G401 (cell line): ENCODE measurements around the gene KAT6B. TPM values are rescaled to one million over a fixed set of nuclear protein-coding genes. Genes with fewer than 3 reads are reported as not detected.

Experiments
- DNase-seq: peaks from one replicate; pipeline ENCODE4 v3.0.0-alpha.2; 2015; ENCODE audit warnings: low spot score
- in situ Hi-C: cut with HindIII; loops from 2 replicates; pipeline ENCODE4 v1.10.0; 2016; ENCODE audit warnings: low sequenced_read_pairs, mixed read lengths
- total RNA-seq: library from RNA; depleted of rRNA; stranded (reverse); fragments of >200 nt; shearing (Covaris generic); gene quantifications from 2 replicates; pipeline ENCODE4 v1.2.3, GENCODE V29; 2014

KAT6B gene
- total RNA-seq, 1 experiment from 2014 or later, result 24.2 TPM

GRCh38 chr10:74963549-74963948, 137.1 kb downstream of the KAT6B start:
- in situ Hi-C loops, result no loop called here
- DNase-seq, result no peak

DNA sequence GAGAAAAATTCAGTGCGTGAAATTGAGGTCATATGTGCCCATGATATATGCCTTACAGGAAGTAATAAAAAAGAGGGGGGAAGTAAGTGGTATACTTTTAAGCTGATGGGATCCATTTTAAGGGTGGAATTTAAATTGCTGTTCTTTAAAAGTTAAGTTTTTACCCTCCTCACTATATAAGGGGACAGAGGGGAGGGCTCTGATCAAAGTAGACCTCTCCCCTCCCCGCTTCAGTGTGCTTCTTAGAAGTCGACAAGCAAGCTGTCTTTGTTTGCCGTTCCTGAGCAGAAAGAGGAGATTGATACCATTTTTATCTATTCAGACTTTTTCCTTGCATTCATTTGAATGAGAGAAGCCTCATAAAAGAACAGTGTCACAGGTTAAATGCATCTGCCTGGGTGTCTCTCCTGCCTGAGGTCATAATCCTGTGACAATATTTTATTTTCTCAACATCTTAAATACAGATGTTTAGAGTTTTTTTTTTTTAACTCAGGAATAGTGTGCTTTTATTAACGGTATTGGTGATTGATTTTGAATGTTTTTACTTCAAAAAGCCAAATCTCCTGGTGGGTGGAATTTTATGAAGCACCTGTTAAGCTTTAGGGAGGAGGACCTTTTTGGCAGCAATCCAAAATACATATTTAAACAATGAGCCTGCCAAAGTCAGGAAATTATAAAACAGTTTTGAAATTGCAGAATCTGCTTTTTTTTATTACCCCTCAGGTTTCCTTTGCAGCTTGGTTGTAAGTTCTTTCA, 141.7 kb downstream of the KAT6B start:
- DNase-seq, result peak; percentile 40
- in situ Hi-C loops, result no loop called here

DNA sequence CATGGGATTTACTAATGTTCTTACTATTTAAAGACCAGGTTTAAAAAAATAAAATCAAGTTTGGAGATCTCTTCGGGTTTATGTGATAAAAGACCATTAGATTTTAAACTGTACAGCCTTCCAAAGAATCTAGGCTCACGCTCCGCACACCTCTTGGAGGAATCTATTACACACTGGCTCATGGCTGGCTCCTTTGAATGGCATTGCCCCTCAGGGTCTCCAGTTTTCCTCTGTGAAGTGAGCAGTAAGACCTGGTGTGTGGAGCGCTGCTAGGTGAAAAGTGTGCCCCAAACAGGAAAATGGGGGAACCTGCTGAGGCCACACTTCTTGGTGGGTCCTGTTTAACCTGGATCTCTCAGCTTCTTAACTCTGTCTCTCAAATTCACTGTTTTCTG, 142.3 kb downstream of the KAT6B start:
- in situ Hi-C loops, result no loop called here
- no peak for DNase-seq

DNA sequence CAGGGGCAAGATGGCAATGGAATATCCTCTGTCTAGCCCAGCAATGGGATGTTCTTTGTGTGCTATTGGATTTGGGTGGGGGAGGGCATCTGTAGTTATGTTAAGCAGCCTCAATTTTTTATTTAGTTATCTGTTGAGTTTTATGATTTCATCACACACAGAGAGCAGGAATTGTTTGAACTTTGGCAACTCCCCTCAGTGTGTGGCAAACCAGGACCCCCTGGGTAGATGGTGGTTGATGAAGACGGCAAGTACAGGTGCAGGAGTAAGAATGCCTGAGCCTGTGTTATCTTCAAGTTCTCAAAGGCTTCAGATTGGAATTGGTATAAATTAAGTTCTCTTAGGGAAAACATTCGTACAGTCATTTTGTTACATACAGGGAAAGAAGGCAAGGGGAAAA, 142.7 kb downstream of the KAT6B start:
- in situ Hi-C loops, result no loop called here
- no peak for DNase-seq

- in situ Hi-C loops, result no loop called here
- DNase-seq, result no peak
Measured at GRCh38 chr10:74969530-74969929, 143.1 kb downstream of the KAT6B start.

DNA sequence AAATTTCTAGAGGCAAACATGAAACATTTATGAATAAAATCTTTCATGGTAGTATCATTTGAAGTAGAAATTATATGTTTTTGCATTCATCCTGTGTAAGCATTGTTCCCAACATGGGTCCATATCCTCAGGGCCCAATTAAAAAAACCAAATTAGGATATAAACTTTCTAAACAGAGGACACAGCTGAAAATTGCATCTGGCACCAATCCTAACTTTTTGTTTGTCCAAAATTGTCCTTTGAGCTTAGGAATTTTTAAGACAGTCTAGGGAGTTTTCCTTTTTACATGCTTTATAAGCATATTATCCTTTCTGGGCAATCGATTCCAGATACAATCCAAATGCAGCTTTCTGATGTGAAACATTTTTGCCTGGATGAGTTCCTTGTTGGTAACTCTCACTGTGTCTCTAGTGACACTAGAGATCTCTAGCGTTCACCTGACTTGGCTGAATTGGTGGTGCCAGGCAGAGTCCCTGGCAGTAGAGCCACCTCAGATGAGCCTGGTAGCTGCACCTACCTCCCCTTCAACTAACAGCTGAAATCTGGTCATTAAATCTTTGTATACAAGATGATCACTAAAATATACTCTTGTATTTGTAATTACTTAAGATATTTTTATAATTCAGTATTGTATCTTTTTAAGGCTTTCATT, 147.5 kb downstream of the KAT6B start:
- in situ Hi-C loops, result no loop called here
- no peak for DNase-seq

DNA sequence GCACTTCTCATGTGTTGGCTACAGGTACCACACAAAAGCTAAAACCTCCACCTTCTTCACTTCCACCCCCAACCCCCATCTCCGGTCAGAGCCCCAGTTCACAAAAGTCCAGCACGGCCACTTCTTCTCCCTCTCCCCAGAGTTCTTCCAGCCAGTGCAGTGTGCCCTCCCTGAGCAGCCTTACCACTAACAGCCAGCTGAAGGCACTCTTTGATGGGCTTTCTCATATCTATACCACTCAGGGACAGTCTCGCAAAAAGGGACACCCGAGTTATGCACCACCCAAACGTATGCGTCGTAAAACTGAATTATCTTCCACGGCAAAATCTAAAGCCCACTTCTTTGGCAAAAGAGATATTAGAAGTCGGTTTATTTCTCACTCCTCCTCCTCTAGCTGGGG, 149.4 kb downstream of the KAT6B start:
- in situ Hi-C loops, result no loop called here
- no peak for DNase-seq

DNA sequence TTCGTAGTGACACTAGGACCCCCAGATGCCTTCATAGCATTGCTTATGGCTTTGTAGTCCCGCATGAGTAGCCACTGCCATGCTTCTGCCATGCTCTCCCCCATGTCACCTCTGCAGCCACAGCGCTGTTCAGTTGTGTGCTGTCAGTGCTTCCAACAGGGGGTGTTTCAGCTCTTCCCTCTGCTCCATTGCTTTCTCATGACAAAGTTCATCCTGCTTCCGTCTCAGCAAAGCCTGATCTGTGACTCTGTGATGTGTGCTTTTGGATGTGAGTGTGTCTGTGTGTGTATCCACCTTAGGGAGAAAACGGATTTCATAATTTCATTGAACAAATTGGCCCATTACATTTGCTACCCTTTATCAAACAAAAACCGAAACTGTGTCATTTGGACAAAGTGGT, 150.2 kb downstream of the KAT6B start:
- no peak for DNase-seq
- in situ Hi-C loops, result no loop called here

DNA sequence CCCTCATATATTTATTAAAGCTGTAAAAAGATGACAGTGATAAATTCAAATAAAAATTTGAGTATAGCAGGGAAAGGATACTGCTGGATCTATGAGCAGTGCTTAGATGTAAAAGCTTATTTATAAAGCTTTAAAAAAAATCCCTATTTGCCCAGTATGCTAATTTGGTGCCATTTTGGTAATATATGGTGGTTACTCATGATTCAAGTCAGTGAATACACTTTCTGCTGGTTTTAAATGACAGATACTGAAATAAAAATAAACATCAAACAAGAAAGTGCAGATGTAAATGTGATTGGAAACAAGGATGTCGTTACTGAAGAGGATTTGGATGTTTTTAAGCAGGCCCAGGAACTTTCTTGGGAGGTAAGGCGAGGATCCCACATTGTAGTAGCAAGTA, 150.7 kb downstream of the KAT6B start:
- in situ Hi-C loops, result no loop called here
- no peak for DNase-seq

- DNase-seq, result no peak
- in situ Hi-C loops, result no loop called here
Measured at GRCh38 chr10:74977913-74978847, 151.8 kb downstream of the KAT6B start.

DNA sequence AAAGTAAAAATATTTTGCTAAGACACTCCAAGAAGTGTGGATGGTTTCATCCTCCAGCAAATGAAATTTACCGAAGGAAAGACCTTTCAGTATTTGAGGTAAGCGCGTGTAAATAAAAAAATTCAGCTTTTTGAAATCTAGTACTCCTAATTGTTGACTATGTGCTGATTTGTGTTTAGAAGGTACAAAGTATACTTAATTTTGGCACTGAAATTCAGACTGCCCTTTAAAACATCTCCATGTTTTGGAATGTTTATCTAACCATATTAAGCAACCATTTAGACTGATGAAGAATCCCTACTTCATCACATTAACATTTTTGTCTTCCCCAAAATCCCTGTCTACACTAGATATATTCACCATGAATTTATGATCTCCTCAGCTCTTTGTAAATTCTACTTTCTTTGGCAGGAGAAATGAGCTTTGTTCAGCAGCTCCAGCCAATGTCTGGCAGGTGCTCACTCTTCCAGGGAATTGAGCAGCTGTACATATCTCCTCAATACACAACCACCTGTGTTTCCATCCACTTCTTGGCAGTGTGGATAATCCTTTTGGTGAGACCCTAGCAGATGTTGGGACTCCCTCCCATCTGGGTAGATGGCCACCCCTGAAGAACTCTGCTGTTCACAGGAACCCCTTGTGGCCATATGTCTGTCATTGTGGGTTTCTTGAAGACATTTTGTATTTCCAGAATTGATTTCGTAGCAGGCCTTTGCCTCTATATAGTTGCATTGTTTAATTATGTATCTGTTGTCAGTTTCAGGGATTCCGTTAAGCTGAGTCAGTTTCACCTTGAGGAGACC, 155.6 kb downstream of the KAT6B start:
- peak; percentile 64 for DNase-seq
- in situ Hi-C loops, result no loop called here

GRCh38 chr10:74982634-74982982, 156.2 kb downstream of the KAT6B start:
- no peak for DNase-seq
- in situ Hi-C loops, result no loop called here

GRCh38 chr10:74983383-74983782, 157.0 kb downstream of the KAT6B start:
- no peak for DNase-seq
- in situ Hi-C loops, result no loop called here

DNA sequence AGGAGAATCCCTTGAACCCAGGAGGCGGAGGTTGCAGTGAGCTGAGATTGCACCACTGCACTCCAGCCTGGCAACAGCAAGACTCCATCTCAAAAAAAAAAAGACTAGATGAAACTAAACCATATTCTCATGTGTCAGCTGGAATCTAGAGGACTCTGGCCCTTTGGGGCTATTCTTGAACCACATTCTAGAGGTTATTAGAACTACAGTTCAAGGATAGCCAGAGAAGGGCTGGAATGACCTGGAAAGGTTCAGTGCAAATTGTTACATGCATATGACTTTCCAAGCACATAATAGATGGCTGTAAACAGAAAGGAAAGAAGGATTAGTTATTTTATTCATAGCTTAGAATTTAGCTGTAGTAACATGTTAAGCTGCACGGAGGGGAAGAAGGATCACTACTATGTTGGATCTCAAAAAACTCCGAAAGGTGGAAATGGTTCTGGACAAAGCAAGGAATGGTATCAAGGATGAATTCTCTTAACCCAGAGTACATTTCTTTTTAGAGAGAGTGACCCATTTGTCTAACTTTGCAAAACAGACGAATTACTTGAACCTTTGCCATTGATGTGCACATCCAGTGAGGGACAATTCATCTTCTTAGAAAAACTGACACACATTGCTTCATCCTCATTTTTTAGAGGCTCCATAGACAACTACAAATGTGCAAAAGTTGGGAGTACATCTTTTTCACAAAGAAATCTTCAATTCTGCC, 161.1 kb downstream of the KAT6B start:
- no peak for DNase-seq
- in situ Hi-C loops, result no loop called here

DNA sequence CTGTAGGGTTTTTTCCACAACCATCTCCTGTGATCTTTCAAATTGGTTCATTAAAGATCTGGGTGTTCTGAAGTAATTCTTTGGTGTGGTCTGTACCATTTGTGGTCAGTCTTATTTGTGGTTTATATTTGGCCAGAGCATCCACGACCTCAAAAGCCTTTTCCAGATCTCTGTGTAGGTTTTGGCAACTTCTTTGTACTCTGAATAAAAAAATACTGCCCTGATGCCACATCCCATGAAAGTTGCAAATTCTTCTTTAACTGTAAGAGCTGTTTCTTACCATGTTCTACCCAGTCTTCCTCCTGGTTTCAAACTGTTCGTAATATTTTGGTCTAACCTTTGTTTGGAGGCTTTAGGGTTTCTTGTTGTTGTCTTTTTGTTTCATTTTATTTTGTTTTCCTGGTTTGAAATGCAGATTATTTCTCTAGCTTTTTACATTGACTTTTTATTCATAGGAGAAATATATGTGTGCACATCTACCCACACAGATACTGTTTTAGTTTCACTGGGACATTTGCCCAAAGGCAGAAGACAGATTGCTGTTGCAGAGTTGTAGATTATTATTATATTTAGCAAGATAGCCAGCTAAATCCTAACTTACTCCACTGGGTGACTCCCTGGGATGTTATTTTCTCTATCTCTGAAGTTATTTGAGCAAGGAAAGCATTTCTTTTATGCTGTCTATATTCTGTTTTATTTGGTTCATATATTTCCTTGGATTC, 161.8 kb downstream of the KAT6B start:
- no peak for DNase-seq
- in situ Hi-C loops, result no loop called here

- in situ Hi-C loops, result no loop called here
- DNase-seq, result no peak
Measured at GRCh38 chr10:74988832-74989561, 162.6 kb downstream of the KAT6B start.

DNA sequence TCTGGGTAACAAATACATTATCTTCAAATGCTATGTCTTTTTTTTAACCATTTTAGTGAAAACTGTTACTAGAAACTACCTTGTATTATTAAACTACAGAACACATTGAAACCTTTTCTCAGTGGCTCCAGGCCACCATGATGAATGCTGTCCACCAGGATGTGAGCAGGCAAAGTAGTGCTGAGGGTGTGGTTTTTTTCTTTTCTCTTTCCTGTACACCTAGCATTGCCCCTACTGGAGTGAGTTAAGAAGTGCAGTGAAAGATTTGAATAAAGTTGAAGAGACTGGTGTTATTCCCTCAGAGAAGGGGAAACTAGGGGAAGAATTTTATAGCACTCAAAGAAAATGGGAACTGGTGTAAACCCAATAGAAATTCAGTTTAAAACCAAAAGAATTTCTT, 165.0 kb downstream of the KAT6B start:
- in situ Hi-C loops, result no loop called here
- DNase-seq, result no peak
